ENCODE measurements around the gene MAD2L1BP. TPM values are rescaled to one million over a fixed set of nuclear protein-coding genes. Genes with fewer than 3 reads are reported as not detected.
A peak's percentile ranks its signal among the peaks of the same experiment; 100 is the strongest.
"Not testable (repeated sequence)": the region's sequence is repeated elsewhere in the genome, so short reads cannot be mapped to it uniquely, and the experiment has no call there.

The MAD2L1BP gene
- total and polyA plus RNA-seq, 11 donors = 19.8 to 38.6 (median 26.6) TPM

DNA sequence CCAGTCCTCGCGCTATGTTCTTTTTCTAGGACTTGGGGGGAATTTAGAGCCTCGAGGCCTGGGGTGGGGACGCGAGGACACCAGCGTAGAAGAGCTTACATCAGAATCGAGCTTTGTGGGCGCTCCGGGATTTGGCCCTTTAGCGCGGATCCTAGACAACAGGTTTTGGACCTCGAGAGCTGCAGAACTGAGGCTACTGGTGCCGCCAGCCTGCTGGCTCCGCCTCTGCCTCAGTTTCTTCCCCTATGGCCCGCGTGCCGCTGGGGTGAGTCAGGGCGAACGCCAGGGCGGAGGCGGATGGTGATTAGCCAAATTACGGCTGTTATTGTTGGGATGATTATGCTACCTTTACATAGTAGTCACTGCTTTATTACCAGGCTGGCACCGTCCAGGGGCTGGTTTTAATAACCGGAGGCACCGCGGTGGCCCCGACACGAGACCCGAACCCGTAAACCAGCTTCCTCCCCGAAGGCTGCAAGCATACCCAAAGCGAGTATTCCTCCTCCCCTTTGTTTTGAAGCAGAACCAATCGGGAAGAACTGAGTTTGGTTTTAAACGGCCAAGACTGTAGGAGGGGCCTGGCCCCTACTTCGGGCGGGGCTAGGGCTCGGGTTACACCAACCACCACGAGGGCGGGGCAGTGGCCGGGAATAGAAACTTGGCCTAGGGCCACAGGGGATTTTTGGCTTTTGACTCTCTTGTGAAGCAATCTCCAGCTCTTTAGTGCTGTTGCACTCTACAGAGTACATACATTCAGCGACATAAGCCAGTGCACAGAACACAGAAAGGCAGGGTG is 5.9 kb upstream of the MAD2L1BP start:
- H3K27me3 ChIP-seq = no peaks in the 10 kb centered on the region
- no peaks in the 10 kb centered on the region for H3K9me3 ChIP-seq
- H3K4me1 ChIP-seq = peaks cover 3 to 34% (median 26%) of the 10 kb centered on the region in 12 donors
- intact Hi-C loops (cut with DNase I) = loop anchor here in 1 of 10 donors (10.0 kb wide), 1 partner anchor 615 kb away; the partner anchor contains the start of gene HSP90AB1
- peak overlapping the region; percentile 89 to 100 (median 98) for H3K27ac ChIP-seq
- peak overlapping the region; percentile 66 to 97 (median 84) for H3K4me3 ChIP-seq
- 0% methylated on average over 34 to 41 of the region's 41 CpGs for WGBS, 4 donors
- DNase-seq (peak; percentile 95 to 97 (median 96)), ATAC-seq (peak; percentile 87 to 93 (median 89))
- H3K36me3 ChIP-seq = peaks cover 0 to 20% (median 14%) of the 10 kb centered on the region in 9 donors
- TF ChIP-seq POLR2A (IDR thresholded peaks at IDR 0.05) (peak; percentile 87 to 96), CTCF (IDR thresholded peaks at IDR 0.05) (no peak)

DNA sequence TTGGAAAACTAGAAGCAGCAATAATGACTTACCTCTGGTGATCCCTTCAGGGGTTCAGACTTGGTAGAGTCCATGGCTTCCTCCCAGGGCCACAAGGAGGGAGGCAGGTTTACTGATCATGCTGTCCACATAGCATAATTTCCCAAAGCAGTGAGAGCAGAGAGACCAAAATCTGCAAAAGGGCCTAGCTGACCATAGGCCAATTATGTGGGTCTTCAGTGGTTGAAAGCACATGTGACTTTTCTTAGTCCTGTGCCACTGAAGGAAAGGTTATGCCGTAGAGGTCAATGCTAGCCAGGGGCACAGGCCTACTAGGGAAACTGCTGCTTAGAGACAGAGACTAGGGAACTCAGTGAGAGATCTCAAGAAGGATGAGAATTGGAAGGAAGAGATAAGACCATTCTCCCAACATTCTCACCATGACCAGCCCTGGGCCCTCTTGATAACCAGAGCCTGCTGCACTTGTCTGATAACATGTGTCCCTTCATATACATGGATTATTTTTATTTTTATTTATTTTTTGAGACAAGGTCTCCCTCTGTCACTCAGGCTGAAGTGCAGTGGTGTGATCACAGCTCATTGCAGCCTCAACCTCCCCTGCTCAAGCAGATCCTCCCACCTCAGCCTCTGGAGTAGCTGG is 4.5 kb upstream of the MAD2L1BP start:
- intact Hi-C loops (cut with DNase I) = loop anchor here in 1 of 10 donors (10.0 kb wide), 1 partner anchor 614 kb away; the partner anchor contains the start of gene HSP90AB1
- H3K27me3 ChIP-seq = no peaks in the 10 kb centered on the region
- no peaks in the 10 kb centered on the region for H3K9me3 ChIP-seq
- H3K4me1 ChIP-seq = peaks cover 3 to 39% (median 30%) of the 10 kb centered on the region in 12 donors
- H3K4me3 ChIP-seq = no peak overlapping the region
- H3K27ac ChIP-seq = peak overlapping the region in 11 of 12 donors; percentile 19 to 100 (median 97)
- DNase-seq = no peak
- TF ChIP-seq CTCF (IDR thresholded peaks at IDR 0.05) (no peak), POLR2A (IDR thresholded peaks at IDR 0.05) (no peak)
- H3K36me3 ChIP-seq = peaks cover 0 to 6% (median under 1%) of the 10 kb centered on the region in 9 donors
- ATAC-seq = no peak
- 47 to 71% (median 66%) methylated on average over 1 of the region's 1 CpG for WGBS, 4 donors

DNA sequence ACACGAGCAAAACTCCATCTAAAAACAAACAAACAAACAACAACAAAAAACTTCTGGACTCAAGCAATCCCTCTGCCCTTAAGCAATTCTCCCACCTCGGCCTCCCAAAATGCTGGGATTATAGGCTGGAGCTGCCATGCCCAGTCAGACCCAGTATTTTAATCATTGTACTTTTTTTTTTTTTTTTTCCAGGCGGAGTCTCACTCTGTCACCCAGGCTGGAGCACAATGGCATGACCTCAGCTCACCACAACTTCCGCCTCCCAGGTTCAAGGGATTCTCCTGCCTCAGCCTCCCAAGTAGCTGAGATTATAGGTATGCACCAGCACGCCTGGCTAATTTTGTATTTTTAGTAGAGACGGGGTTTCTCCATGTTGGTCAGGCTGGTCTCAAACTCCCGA is 2.6 kb upstream of the MAD2L1BP start:
- peaks cover 0 to 13% (median 10%) of the 10 kb centered on the region in 9 donors for H3K36me3 ChIP-seq
- not testable (repeated sequence) for H3K27me3 ChIP-seq, H3K9me3 ChIP-seq, H3K27ac ChIP-seq, DNase-seq, H3K4me3 ChIP-seq, ATAC-seq
- WGBS, 4 donors = 93 to 95% (median 94%) methylated on average over 7 of the region's 7 CpGs
- peaks cover 5 to 41% (median 30%) of the 10 kb centered on the region in 12 donors for H3K4me1 ChIP-seq
- intact Hi-C loops (cut with DNase I) = loop anchor here in 1 of 10 donors (10.0 kb wide), 1 partner anchor 612 kb away; the partner anchor contains the start of gene HSP90AB1

- Histone ChIP-seq H3K9me3 (no peaks in the 10 kb centered on the region), H3K27ac (peak overlapping the region in 8 of 12 donors; percentile 63 to 92 (median 89)), H3K4me3 (peak overlapping the region in 2 of 12 donors; percentile 68), H3K27me3 (no peaks in the 10 kb centered on the region), H3K36me3 (peaks cover 0 to 31% (median 27%) of the 10 kb centered on the region in 9 donors), H3K4me1 (peaks cover 8 to 53% (median 45%) of the 10 kb centered on the region in 12 donors)
- DNase-seq = no peak
- TF ChIP-seq CTCF (IDR thresholded peaks at IDR 0.05) (no peak), POLR2A (IDR thresholded peaks at IDR 0.05) (no peak)
- intact Hi-C loops (cut with DNase I) = loop anchor here in 1 of 10 donors (10.0 kb wide), 1 partner anchor 610 kb away; the partner anchor contains the start of gene HSP90AB1
- WGBS, 4 donors = 70 to 74% (median 73%) methylated on average over 9 of the region's 9 CpGs
- ATAC-seq = no peak
These were observed 837 bp upstream of the MAD2L1BP start for GRCh38 chr6:43634702-43635303.
